Liver (tissue), 3 donors: ENCODE data around the gene UGGT2.

ENCODE experiments used
- ATF3 ChIP-seq: IDR thresholded peaks from 2 replicates; pipeline ENCODE4 v1.6.1; 2016; ENCODE audit warnings: antibody characterized with exemption
- CTCF ChIP-seq: fragments of 150-350 bp; IDR thresholded peaks from 2 replicates; pipeline ENCODE4 v1.5.1; 2017; ENCODE audit warnings: improper control_type of control experiment, low read depth, low read length; ENCODE audit not compliant: missing input control
- EGR1 ChIP-seq, 2 donors: IDR thresholded peaks; 2 replicates each; pipeline ENCODE4 v1.6.1; 2016 to 2018; ENCODE audit warnings: antibody characterized with exemption in 2 of 2, low read depth in 2 of 2
- GABPA ChIP-seq, 2 donors: IDR thresholded peaks in 1 of 2; conservative IDR thresholded peaks in 1 of 2; 2 replicates each; pipeline ENCODE4 v1.6.1; 2016; ENCODE audit warnings: antibody characterized with exemption in 2 of 2, mild to moderate bottlenecking in 1 of 2, moderate library complexity in 1 of 2
- JUND ChIP-seq, 2 donors: IDR thresholded peaks; 2 replicates each; pipeline ENCODE4 v1.6.1; 2016; ENCODE audit warnings: antibody characterized with exemption in 2 of 2
- MAX ChIP-seq: IDR thresholded peaks from 2 replicates; pipeline ENCODE4 v1.6.1; 2016; ENCODE audit warnings: antibody characterized with exemption
- NR2F2 ChIP-seq: IDR thresholded peaks from 2 replicates; pipeline ENCODE4 v1.6.1; 2016; ENCODE audit warnings: antibody characterized with exemption
- RAD21 ChIP-seq, 2 donors: IDR thresholded peaks; 2 replicates each; pipeline ENCODE4 v1.6.1; 2016; ENCODE audit warnings: antibody characterized with exemption in 2 of 2, mild to moderate bottlenecking in 2 of 2
- RXRA ChIP-seq, 2 donors: IDR thresholded peaks; 2 replicates each; pipeline ENCODE4 v1.6.1; 2017 to 2018; ENCODE audit warnings: antibody characterized with exemption in 2 of 2, mild to moderate bottlenecking in 1 of 2
- SP1 ChIP-seq: IDR thresholded peaks from 2 replicates; pipeline ENCODE4 v1.6.1; 2018; ENCODE audit warnings: antibody characterized with exemption, mild to moderate bottlenecking
- YY1 ChIP-seq: IDR thresholded peaks from 2 replicates; pipeline ENCODE4 v1.6.1; 2016; ENCODE audit warnings: antibody characterized with exemption, mild to moderate bottlenecking
- TF ChIP-seq, protein P1 (sequence below): IDR thresholded peaks from 2 replicates; pipeline ENCODE4 v1.6.1; 2016; ENCODE audit warnings: antibody characterized with exemption, mild to moderate bottlenecking
- TF ChIP-seq, protein P2 (sequence below): IDR thresholded peaks from 2 replicates; pipeline ENCODE4 v1.6.1; 2016; ENCODE audit warnings: antibody characterized with exemption
- donor health status: healthy.
- donor health status: healthy.

GRCh38 chr13:95982144-95982543, 71.1 kb downstream of the UGGT2 start:
- no peak for TF ChIP-seq CTCF
- no peak for TF ChIP-seq JUND (IDR thresholded peaks at IDR 0.05)
- TF ChIP-seq RAD21 (IDR thresholded peaks at IDR 0.05): no peak
- TF ChIP-seq YY1: no peak
- TF ChIP-seq ATF3: no peak
- TF ChIP-seq RXRA (IDR thresholded peaks at IDR 0.05): no peak
- no peak for TF ChIP-seq GABPA (IDR thresholded peaks at IDR 0.05 in 1 of 2, conservative IDR thresholded peaks at IDR 0.05 in 1 of 2)
- TF ChIP-seq, protein P1, sequence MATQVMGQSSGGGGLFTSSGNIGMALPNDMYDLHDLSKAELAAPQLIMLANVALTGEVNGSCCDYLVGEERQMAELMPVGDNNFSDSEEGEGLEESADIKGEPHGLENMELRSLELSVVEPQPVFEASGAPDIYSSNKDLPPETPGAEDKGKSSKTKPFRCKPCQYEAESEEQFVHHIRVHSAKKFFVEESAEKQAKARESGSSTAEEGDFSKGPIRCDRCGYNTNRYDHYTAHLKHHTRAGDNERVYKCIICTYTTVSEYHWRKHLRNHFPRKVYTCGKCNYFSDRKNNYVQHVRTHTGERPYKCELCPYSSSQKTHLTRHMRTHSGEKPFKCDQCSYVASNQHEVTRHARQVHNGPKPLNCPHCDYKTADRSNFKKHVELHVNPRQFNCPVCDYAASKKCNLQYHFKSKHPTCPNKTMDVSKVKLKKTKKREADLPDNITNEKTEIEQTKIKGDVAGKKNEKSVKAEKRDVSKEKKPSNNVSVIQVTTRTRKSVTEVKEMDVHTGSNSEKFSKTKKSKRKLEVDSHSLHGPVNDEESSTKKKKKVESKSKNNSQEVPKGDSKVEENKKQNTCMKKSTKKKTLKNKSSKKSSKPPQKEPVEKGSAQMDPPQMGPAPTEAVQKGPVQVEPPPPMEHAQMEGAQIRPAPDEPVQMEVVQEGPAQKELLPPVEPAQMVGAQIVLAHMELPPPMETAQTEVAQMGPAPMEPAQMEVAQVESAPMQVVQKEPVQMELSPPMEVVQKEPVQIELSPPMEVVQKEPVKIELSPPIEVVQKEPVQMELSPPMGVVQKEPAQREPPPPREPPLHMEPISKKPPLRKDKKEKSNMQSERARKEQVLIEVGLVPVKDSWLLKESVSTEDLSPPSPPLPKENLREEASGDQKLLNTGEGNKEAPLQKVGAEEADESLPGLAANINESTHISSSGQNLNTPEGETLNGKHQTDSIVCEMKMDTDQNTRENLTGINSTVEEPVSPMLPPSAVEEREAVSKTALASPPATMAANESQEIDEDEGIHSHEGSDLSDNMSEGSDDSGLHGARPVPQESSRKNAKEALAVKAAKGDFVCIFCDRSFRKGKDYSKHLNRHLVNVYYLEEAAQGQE: no peak
- no peak for TF ChIP-seq NR2F2
- no peak for TF ChIP-seq SP1
- TF ChIP-seq, protein P2, sequence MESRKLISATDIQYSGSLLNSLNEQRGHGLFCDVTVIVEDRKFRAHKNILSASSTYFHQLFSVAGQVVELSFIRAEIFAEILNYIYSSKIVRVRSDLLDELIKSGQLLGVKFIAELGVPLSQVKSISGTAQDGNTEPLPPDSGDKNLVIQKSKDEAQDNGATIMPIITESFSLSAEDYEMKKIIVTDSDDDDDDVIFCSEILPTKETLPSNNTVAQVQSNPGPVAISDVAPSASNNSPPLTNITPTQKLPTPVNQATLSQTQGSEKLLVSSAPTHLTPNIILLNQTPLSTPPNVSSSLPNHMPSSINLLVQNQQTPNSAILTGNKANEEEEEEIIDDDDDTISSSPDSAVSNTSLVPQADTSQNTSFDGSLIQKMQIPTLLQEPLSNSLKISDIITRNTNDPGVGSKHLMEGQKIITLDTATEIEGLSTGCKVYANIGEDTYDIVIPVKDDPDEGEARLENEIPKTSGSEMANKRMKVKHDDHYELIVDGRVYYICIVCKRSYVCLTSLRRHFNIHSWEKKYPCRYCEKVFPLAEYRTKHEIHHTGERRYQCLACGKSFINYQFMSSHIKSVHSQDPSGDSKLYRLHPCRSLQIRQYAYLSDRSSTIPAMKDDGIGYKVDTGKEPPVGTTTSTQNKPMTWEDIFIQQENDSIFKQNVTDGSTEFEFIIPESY: no peak
- no peak for TF ChIP-seq EGR1 (IDR thresholded peaks at IDR 0.05; ENCODE audit: low read depth in 2 of 2)
- no peak for TF ChIP-seq MAX
